Measurements from ENCODE around the gene WDR47. TPM values are rescaled to one million over a fixed set of nuclear protein-coding genes. Genes with fewer than 3 reads are reported as not detected.

WDR47 gene
- total and polyA plus RNA-seq, 2 of the 8 experiments (the other 6 are each of a cell fraction or from before 2014, with no cell fraction given), result 1.9 to 6.7 TPM

- TF ChIP-seq ATF3 (IDR thresholded peaks at IDR 0.05; ENCODE audit: insufficient read depth, low read depth, low read length), result no peak
- no peak for TF ChIP-seq TBP (IDR thresholded peaks at IDR 0.05; ENCODE audit: low read depth, low read length)
- TF ChIP-seq MAX (IDR thresholded peaks at IDR 0.05), result no peak
- TF ChIP-seq RFX5 (IDR thresholded peaks at IDR 0.05; ENCODE audit: borderline replicate concordance, low read depth, low read length), result no peak
- TF ChIP-seq ATF2 (IDR thresholded peaks at IDR 0.05; ENCODE audit: low read length), result no peak
Observed at GRCh38 chr1:109083501-109083900, 41.6 kb upstream of the WDR47 start (continued).
